Measurements from ENCODE around the gene MYH4.

GRCh38 chr17:10420811-10421210, 48.5 kb downstream of the MYH4 start:
- TF ChIP-seq CTCF (IDR thresholded peaks at IDR 0.05; ENCODE audit: low read depth, low read length, poor library complexity, severe bottlenecking) (no peak), EZH2phosphoT487 (IDR thresholded peaks at IDR 0.05; ENCODE audit: borderline replicate concordance, low read length) (no peak)

Measured in DOHH2 (cell line).